Measurements from ENCODE around the gene TPCN1.

TPCN1 gene

DNA sequence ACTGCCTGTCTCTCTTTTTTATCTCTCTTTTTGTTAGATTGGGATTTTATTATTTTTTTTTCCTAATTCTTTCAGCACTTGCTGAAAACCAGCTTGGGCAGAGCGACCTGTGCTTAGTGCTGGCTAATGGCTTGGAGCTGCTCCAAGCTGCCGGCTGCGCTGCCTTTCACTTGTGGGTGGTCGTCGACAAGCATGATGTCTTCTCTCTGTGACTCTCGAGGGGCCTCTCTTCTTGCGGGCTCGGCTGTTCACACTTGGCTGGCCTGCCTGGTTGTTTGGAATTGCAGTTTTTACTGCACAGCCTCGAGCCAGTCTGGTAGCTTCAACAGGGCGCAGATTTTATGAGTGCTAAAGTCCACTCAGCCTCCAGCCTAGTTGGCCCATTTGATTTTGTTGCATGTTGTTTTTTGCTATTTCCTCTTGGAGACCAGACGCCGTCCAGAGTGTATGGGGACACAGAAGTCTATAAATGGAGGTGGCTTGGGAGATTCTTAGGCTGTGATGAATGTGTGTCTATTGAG lies 18.6 kb downstream of the TPCN1 start:
- in situ Hi-C loops (cut with HindIII; ENCODE audit: low sequenced_read_pairs) = loop anchor here (5.0 kb wide), 1 partner anchor 48 kb away; no protein-coding TSS in a partner anchor

DNA sequence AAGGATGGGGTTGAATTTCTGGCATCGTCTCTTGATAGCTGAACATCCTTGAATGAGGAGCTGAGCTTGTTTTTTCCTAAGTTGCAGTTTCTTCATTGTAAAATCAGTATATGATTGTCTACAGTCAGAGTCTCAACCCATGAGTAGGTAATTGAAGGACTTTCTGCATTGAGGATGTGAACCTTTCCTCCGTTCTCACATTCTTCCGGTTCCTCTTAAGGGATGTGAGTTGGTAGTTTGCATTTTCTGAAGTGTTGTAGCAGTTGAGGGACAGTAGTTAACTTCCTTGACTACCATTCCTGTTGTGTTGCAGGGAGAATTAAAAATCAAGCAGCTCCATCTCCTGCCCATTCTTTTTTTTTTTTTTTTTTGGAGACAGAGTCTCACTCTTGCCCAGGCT lies 19.1 kb downstream of the TPCN1 start:
- in situ Hi-C loops (cut with HindIII; ENCODE audit: low sequenced_read_pairs) = no loop called here

DNA sequence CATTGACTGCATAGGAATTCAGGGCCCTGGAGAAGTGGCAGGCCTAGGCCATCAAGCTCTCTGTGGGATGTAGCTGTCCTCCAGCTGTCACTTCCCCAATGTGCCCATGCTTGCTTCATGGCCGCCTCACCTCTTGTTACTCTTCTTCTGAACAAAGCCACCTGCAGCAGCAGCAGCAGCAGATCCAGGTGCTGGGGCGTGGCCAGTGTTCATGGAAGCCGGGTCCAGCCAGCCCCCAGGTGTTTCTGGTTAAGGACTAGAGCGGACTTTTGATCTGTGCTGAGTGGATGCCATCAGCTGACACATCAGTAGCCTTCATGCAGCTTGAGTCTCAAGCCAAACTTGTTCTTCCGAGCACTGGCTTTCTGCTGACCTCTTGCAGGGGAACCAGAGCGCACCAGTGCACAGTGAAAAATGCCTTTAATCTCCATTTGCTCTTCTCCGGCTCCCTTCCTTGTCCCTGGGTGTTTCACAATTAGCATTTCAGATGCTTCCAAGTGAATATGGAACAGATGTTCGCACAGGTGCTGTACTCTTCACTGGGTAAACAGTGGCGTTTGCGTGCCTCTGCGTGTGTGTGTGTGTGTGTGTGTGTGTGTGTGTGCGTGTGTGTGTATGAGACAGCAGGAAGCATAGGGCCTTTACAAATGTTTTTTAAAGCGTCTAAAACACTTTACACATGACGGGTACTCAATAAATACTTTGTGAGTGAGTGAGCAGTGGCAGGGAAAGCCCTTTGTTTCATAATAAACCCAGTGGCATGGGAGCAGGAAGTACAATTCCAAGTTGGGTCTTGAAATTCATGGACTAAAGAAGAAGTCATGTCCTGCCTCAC lies 20.1 kb downstream of the TPCN1 start:
- in situ Hi-C loops (cut with HindIII; ENCODE audit: low sequenced_read_pairs) = no loop called here

DNA sequence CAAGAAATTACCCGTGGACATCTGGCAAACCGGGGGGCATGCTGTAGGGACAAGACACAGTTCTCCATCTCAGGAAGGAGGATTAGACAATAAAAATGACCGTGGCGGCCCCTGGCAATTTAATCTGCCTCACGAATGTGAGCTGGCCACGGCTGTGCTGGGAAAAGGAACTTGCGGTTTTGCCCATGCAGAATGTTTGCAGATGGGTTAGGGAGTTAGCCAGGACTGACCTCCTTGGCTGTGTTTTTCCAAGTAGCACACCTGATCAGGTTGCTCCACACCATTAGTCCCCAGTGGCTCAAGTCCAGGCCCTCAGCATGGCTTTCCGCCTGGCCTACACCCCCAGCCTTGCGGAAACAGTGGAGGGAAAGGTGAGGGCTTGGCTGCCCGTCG lies 20.8 kb downstream of the TPCN1 start:
- in situ Hi-C loops (cut with HindIII; ENCODE audit: low sequenced_read_pairs) = no loop called here

DNA sequence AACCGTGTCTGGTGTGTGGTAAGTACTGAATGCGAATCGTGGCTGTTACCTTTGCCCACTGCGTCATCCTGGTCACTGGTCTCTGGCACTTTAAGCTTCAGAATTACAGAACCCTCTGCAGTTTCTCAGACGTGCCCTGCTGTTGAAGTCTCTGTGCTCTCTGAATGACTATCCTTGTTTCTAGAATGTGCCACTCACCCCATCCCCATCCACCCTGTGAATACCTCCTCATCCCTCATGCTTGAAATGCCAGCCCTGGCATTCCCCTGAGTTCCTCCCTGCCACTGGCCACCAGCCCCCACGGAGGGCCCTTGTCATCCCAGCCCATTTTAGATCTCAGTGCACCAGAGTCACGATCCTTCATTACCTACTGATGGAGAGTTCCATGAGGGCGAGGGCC lies 21.3 kb downstream of the TPCN1 start:
- in situ Hi-C loops (cut with HindIII; ENCODE audit: low sequenced_read_pairs) = no loop called here

DNA sequence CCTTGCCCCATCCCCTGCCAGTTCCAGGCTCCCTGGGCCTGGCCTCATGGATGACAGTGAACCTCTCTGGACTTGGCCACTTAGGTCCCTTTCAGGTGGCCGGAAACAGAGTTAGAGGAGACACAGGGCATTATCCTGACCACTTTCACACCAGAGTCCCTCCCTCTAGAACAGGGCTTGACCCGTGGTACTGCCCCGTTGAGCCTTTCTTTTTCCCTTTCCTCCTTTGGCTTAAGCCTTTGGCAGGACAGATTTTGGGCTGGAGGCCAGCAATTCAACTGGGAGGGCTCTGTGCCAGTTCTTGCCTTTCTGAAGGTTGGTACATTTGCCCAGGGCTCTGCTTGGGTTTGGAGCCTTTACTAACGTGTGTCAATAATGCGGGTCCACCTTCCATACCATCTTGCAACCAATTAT lies 22.8 kb downstream of the TPCN1 start:
- in situ Hi-C loops (cut with HindIII; ENCODE audit: low sequenced_read_pairs) = no loop called here

DNA sequence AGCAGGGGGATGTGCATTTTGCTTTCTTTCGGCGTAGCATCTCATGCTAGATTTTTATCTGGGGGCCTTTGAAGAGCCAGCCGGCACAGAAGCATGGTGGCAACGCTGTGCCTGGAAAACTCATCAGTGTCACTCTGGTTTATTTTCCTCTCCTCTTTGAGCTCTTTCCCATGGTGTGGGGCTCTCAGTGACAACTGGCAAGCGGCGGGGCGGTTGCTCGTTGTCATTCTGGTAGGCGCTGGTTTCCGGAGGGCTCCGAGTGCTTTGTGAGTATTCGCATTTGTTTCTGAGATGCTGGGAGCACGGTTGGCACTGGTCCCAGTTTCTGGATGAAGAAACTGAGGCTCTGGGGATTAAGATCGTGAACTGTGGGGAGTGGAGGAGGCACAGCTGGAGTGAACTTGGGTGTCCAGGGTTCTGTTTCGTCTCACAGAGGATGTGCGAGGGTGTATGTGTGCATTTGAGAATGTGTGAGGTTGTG lies 23.3 kb downstream of the TPCN1 start:
- in situ Hi-C loops (cut with HindIII; ENCODE audit: low sequenced_read_pairs) = no loop called here

DNA sequence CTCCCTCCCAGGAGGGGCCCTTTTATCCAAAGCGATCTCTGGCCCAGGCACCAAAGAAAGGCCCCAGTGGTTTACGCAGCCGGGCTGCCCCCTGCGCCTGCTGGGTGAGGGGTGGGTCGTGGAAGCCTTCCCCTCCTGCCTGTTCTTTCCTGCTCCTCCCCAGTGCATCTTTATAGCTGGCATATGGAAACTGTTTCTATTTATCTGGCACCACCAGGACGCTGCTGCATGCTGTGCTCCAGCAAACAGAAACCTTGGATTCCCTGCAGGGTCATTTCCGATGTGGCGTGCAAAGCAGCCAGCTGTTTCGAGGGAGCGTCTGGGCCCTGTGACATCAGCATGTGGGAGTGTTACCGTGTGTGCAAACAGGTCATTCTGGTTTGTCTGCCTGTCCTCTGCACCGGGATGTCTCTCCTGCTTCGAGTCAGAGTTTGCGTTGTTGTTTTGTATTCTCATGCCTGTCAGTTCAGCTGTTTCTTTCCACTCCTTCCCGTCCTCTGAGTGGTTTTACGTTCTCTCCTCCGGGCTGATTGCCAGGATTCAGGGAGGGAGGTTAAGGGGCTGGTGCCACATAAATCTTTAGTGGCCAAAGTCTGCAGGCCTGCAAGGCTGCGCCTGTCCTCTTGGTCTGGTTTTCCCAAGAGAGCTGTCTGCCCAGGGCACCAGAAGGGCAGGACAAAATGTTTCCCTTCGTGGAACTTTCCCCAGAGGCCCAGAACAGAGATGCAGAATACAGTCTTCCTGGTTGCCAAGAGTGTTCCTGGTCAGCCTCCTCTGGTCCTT lies 24.6 kb downstream of the TPCN1 start:
- in situ Hi-C loops (cut with HindIII; ENCODE audit: low sequenced_read_pairs) = no loop called here

DNA sequence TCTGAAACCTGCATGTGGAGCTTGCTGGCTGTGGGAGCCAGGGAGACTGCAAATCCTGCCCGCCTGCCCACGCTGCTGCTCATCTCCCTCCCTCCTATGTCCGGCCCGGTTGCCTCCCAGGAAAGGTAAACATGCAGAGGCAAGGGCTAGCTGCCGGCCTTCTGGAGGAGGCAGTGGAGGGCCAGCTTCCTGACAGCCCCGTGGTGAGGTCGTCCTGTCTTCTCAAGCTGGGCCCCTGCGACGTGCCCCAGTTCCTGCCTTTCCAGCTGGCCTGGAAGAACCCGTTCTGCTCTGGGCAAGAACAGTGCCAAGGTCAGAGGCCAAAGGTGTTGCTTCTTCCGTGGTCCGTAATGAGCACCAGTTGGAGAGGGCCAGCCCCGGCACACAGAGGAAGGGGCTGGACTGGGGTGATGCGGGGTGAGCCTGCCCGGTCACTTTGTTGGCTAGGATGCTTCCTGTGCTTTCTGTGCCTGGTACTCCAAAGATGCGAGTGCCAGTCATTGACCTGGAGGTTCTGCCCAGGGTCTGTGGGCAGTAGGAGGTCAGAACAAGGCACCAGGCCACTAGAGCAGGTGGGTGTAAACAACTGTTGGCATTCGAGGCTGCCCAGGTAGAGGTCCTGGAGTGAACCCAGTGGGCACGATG lies 25.3 kb downstream of the TPCN1 start:
- in situ Hi-C loops (cut with HindIII; ENCODE audit: low sequenced_read_pairs) = no loop called here

DNA sequence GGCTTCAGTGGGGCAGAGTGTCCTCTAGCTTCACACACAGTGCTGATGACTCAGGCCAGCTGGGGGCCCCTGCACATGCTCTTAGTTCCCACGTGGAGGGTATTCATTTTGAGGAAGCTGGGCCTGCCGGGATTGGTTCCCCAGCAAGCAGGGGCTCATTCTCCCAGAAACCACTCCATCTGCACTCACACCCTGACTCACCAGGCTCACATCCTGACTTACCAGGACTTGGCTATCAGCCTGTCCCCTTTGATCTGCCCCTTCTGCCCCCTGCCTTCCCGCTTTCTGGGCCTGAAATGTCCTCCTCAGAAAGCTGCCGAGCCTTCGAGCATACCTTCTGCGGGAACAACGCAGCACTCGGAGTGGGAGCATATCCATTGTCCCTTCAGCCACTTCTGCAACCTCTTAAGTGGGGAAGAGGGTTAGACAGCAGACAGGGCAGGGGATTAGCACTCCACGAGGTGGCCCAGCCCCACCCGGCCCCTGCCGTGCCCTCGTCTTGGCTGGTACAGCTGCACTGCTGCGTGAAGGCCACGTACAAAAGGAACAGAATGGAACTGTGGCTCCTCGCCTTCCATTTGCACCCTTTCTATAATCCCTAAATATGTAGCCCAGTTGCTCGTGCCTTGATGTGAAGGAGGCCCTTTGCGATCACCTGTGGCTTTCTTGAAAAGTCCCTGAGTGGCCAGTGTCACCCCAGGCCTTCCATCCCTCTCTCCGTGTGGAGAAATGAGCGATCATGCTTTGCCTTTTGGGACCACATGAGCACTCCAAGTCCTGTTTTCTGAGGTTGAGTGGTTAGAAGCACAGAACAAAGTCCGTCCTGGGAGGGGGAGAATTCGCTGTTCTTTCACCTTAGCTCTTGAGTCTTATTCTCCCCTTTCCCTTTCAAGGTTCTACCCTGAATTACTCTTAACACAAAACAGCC lies 26.1 kb downstream of the TPCN1 start:
- in situ Hi-C loops (cut with HindIII; ENCODE audit: low sequenced_read_pairs) = no loop called here

DNA sequence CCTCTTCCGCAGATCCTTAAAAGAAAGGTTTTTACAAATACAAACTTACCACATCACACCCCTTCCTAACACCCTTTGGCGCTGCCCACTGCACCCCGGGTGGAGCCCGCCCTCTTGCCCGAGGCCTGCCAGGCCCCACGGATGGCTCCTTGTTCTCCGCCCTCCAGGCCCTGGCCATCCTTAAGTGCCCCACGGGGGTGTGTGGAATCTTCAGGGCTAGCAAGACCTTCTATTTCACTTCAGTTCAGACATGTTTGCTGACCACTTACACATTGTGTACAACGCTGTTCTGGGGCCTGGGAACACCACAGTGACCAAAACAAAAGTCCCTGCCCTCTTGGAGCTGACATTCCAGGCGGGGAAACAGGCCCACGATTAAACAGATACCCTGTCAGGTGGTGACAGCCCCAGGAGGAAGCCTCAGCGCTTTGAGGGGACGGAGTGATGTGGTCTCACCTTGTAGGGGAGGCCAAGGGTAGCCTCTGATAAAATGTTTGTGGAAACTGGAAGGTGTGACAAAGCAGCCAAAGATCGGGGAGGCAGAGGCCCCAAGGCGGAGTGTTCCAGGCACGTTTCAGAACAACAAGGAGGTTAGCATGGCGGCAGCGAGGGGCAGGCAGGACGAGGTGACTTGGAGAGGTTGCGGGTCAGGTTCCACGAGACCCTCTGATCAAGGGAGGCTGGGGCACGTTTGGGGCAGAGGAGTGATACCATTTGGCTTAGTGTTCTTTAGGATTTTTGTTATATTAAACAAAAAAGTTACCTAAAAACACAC lies 27.0 kb downstream of the TPCN1 start:
- in situ Hi-C loops (cut with HindIII; ENCODE audit: low sequenced_read_pairs) = no loop called here

DNA sequence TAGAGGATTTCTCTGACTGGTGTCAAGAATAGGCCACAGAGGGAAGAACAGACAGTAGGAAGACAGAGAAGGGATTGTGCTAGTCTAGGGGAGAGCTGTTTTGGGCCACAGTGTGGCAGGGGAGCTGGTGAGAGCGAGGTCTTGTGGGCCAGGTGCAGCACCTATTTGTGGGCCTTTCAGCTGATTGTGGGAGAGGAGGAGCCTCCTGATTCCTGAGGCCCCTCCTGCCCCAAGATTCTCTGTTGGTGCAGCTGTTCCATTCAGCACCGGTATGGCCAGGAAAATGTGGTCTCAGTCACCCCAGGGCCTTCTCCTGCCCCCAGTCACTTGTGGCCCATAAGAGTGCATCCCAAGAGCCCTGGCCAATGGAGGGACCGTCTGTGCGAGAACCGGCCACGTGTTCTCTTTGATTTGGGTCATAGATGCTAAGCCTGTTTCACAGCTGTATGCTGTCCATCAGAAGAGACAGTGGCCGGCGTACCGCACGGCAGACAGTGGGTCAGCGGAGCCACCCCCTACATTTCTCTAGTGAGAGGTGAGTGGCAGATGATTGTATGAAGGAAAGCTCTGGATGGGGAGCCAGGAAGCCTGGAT lies 27.7 kb downstream of the TPCN1 start:
- in situ Hi-C loops (cut with HindIII; ENCODE audit: low sequenced_read_pairs) = no loop called here

DNA sequence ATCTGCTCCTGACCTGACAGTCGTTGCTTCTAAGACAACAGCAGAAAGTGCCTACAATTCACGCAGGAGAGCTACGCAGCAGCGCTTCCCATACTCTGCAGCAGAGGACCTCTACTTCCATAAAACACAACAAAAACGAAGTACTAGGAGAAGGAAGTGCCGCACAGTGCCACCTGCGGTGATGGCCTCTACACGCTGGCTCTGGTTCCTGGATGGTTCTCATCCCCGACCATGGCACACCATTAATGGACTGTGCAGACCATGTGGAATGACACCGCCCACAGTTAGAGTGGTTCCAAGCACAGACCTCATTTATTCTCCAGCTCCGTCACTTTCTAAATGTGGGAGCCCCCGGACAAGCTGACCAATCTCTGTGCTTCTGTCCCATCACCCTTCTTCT lies 28.3 kb downstream of the TPCN1 start:
- in situ Hi-C loops (cut with HindIII; ENCODE audit: low sequenced_read_pairs) = no loop called here

DNA sequence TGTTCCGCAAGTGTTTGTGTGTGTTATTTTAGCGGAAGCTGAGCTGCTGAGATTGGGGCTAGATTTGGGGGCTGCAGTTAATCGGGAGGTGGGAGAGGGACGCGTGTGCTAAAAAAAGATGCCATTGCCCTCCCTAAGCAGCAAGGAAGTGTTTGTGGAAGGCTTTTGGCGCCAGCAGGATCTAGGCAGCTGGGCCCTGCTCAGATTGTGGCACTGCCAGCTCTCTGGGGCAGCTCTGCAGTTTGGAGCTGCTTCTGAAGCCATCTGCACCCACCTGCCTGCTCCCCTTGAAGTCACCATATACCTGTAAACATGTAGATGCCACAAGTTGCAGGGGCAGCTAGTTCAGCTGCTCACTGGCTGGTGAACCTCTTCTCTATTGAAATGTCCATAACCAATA lies 28.8 kb downstream of the TPCN1 start:
- in situ Hi-C loops (cut with HindIII; ENCODE audit: low sequenced_read_pairs) = no loop called here

DNA sequence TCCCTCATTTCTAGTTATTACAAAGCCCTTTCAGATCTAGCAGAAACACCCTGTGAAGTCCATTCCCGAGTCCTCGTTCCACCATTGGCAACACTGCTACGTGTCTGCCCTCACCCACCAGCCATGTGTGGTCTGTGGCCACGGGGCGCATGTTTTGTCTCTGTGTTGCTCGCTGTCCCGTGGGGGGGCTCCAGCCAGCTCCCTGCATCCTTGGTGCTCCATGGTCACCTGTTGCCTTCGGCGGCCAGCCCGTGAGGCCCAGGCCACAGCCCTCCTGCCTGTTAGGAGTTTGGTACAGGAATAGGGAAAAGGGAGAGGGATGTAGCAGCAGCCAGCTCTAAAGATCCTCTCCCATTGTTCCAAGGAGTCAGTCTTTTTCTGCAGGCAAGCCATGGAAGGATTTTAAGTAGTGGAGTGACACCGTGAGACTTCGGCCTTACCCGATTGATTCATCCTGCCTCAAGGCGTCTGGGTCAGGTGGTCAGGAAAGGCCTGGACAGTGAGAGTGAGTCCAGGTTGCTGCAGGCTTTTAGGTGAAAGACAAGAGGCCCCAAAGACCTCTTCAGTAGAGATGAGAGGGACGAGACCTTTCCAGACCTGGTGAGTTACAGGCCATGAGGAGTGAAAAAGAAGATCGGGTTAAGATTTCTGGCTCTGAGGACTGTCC lies 30.3 kb downstream of the TPCN1 start:
- in situ Hi-C loops (cut with HindIII; ENCODE audit: low sequenced_read_pairs) = no loop called here

DNA sequence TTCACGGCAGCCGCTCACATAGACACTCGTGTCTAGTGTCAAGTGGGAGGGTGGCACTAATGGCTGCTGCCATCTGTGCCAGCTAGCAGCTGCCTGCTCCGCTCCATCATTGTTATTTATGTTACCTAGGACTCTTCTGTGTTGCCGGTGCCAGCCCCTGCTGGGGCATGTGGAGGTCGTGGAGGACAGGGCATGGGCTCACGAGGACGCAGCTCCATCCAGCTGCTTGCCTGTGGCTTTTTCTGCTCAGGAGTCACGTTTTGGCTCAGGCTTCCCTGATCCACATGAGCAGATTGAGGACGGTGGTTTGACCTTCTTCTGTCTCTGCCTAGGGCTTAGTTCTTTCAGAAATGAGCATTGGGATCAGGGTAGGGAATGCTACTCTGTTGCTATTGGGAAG lies 31.2 kb downstream of the TPCN1 start:
- in situ Hi-C loops (cut with HindIII; ENCODE audit: low sequenced_read_pairs) = no loop called here

DNA sequence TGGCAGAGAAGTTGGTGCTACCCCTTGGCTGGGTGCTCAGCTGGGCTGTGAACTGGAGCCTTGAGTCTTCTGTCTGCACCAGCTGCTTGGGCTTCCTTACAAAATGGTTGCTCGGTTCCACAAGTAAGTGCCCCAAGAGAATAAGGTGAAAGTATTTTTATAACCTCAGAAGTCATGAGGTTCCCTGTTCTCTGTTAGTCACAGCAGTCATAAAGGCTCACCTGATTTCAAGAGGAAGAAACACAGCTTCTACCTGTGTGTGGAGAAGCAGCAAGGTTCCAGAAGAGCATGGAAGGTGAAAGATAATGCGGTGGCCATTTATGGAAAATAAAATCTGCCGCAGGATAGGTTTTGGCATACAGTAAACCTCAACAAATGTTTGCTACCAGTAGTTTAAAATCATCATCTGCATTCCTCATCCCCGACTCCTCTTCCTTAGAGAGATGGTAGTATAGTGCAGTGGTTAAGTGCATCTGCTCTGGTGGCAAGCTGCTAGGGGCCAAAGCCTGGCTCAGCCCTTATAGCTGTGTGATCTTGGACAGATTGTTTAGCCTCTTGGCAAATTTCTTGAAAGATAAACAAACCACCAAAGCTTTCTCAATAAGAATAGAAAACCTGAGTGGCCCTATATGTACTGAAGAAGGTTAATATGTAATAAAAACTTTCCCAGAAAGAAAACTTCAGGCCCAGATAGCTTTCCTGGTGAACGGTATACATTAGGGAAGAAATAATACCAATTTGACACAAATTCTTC lies 32.4 kb downstream of the TPCN1 start:
- in situ Hi-C loops (cut with HindIII; ENCODE audit: low sequenced_read_pairs) = no loop called here

DNA sequence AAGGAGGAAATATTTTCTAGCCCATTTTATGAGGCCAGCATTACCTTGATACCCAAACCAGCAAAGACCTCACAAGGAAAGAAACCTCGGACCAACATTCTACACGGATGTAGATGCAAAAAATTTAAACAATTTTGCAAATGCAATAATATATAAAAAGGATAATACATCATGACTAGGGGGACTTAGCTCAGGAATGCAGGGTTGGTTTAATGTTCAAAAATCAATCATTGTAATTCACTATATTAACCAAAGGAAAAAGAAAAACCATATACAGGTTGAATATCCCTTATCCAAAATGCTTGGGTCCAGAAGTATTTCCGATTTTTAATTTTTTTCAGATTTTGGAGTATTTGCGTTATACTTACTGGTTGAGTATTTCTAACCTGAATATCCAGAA lies 33.0 kb downstream of the TPCN1 start:
- in situ Hi-C loops (cut with HindIII; ENCODE audit: low sequenced_read_pairs) = no loop called here

All from endothelial cell of hepatic sinusoid (primary cell).